Measurements from ENCODE around the gene SNAP47.

Gene SNAP47

DNA sequence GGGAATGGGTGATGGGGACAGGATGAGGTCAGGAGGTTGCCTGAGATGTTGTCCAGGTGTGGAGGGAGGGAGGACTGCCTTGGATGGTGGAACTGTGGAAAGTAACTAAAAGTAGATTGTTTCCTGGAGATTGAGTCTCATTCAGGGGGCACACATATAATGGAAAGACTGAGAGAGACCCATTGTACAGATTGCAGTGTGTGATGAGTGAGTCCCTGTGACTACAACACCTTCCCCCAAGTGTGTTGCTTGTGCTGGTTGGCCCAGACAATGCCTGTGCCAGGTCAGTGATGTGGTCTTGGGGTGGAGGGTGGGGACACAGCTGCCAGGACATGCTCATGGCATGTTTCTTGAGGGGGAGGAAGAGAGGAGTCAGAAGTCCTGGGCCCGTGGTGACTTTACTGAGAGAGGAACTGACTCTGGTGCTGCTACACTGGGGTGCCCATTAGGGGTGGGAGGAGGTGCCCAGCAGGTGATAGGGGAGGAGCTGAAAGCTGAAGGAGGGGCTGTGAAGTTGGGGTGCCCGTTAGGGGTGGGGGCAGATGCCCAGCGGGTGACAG is 5.2 kb downstream of the SNAP47 start:
- TF ChIP-seq, protein P1, sequence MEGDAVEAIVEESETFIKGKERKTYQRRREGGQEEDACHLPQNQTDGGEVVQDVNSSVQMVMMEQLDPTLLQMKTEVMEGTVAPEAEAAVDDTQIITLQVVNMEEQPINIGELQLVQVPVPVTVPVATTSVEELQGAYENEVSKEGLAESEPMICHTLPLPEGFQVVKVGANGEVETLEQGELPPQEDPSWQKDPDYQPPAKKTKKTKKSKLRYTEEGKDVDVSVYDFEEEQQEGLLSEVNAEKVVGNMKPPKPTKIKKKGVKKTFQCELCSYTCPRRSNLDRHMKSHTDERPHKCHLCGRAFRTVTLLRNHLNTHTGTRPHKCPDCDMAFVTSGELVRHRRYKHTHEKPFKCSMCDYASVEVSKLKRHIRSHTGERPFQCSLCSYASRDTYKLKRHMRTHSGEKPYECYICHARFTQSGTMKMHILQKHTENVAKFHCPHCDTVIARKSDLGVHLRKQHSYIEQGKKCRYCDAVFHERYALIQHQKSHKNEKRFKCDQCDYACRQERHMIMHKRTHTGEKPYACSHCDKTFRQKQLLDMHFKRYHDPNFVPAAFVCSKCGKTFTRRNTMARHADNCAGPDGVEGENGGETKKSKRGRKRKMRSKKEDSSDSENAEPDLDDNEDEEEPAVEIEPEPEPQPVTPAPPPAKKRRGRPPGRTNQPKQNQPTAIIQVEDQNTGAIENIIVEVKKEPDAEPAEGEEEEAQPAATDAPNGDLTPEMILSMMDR (IDR thresholded peaks at IDR 0.05; ENCODE audit: extremely low read depth, missing control alignments), result no peak
- no peak for DNase-seq (ENCODE audit: low spot score)

DNA sequence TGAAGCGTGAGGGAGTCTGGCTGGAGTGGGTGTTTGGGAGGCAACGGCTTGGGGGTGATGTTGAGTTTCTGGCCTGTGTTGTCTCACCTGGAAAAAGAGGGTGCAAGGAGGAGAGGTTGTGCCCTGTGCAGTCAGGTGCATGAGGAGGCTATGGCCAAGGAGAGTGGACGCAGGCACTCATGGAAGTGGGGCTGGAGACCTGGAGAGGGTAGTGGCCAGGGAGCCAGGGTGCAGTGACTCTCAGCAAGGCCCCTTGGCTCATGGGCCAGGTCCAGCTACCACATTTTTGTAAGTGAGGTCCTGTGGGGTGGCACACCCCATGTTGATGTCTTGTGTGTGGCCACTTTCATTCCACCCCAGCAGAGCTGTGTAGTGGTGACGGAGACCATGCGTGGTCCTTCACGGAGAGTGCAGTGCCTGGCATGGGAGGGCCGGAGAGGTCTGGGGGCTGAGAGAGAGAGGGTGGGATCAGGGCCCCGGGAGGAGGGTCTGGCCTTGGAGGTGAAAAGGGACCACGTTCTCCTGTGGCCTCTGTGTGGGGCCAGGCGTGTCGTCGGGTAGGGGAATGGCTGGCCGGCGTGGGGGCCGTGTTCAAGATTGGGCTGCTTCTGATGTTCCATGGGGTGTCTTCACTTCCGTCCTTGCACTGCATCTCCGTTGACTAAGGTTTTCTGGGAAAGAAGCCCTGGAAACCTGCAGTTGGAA is 6.1 kb downstream of the SNAP47 start:
- TF ChIP-seq, protein P1 (IDR thresholded peaks at IDR 0.05; ENCODE audit: extremely low read depth, missing control alignments), result no peak
- no peak for DNase-seq (ENCODE audit: low spot score)

DNA sequence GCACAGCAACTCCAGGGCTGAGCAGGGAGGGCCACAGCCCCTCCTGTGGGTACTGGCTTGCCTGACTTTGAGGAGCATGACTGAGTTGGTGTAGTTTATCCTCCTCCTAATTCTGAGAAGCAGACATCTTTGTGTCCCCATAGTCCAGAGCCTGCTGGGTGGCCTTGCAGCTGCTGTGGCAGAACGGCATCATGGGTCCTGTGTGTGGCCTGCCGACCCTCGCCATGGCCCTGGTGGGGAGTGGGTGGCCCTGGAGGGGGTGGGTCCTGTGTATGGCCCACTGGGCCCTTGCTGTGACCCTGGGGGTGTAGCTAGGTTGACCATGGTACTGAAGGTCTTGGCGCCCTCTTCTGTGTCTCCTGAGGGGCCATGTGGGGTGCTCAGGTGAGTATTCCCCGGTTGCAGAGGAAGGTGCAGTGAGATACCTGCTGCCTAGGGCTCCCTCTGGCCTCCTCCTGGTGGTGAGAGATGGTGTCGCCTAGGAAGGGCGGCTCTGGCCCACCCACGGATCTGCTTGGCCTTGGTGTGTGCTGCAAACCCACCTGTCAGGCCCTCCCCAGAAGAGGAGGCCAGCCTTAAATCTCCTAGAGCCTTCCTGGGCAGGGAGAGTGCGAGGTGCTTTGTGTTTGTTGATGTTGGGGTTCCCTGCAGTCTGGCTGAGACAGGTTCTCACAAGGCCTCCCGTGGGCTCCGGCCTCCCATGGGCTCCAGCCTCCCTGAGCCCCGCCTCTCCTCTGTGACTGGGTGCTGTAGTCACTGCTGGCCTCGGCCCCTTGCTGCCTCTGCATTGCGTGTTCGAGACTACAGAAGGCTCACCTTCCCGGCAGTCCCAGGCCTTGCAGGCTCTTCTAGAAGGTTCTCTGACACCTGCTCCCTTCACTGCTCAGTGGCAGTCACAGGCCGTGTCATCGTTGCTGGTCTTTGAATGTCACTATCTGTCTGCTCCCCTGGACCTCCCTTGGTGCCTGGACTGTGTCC is 7.8 kb downstream of the SNAP47 start:
- TF ChIP-seq, protein P1 (IDR thresholded peaks at IDR 0.05; ENCODE audit: extremely low read depth, missing control alignments), result no peak
- no peak for DNase-seq (ENCODE audit: low spot score)

DNA sequence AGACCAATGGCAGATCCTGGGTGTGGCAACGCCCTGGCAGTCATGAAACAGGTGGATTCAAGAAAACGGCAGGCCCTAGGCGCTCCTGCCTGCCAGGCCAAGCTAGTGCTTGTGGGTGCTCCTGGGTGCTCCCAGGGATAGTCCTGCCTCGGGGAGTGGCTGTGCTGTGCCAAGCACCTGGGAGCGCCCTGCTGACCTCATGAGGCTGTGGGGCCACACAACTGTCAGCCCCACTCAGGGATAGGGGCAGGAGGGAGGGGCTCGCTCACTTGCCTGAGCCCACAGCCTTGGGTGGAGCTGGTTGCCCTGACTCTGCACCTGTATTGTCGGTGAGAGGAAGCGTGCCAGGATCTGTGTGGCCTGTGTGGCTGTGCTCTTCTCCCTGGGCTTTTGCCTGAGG is 9.4 kb downstream of the SNAP47 start:
- DNase-seq (ENCODE audit: low spot score), result no peak

DNA sequence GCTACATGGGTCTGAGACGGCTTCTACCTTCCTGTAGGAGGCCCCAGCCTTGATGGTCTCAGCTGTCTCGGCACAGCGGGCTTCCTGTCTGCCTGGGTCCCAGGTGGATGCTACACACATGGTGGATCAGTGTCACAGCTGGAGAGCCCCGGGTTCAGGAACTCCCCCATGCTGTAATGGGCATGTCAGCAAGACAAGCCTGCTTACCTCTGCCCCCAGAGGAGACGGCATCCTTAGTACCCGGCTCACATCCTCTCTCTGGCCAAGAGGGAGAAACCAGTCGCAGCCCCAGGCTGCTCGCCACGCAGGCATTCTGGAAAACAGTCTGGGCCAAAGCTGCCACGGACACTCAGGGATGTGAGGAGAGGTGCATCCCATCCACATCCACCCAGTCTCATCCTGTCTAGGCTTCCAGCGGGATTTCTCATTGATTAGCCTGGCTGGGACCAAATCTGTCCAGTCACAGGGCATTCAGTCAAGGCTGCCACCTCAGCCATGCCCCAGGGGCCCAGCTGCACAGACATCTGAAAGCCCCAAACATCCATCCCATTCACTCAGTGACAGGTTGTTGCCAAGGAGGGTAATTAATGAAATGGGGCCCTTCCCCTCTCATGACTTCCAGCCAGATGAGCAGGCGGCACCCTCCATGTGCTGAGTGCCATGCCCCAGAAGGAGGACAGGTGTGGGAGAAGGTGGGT is 10.5 kb downstream of the SNAP47 start:
- DNase-seq (ENCODE audit: low spot score), result no peak
- TF ChIP-seq, protein P1 (IDR thresholded peaks at IDR 0.05; ENCODE audit: extremely low read depth, missing control alignments), result no peak

More for the DNA sequence above, 9.4 kb downstream of the SNAP47 start:
- TF ChIP-seq, protein P1 (IDR thresholded peaks at IDR 0.05; ENCODE audit: extremely low read depth, missing control alignments), result no peak

DNA sequence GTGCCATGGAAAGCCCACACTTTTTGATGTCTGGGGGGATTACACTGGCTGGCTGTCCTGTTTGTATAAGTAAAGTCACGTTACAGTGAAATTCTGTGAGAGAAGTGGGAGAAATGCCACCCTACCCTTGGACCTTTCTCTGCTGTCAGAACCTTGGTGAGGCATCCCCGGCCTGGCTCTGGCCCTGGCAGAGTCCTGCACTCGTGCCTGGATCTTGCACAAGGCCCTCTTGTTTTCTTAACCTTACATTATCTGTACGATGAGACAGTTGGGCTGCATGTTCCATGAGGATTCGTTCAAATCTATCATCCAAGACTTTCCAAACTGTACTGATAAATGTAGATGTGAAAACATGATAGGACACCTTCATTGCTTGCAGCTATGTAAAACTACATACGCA is 11.4 kb downstream of the SNAP47 start:
- no peak for DNase-seq (ENCODE audit: low spot score)

More for the DNA sequence above, 11.4 kb downstream of the SNAP47 start:
- TF ChIP-seq, protein P1 (IDR thresholded peaks at IDR 0.05; ENCODE audit: extremely low read depth, missing control alignments), result no peak
